Measurements from ENCODE around the gene TSBP1.

DNA sequence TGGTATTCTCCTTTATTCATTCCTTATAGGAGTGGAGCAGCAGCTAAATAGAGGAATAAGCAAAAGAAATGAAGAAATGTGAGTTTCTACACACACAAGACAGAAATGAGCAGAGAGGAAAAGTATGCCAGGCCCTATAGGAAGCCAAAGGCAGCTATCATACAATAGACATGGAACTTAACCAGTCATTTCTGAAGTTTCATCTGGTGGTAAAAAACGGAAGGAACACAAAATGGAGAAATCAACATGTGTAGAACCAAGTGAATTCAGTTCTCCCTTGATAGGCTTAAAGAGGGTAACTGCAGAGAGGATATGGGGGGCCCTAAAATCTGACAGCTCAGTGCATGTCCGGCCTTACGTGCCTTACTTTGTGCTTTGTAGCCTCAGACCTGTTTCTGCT is 44.6 kb downstream of the TSBP1 start:
- TF ChIP-seq, protein P1, sequence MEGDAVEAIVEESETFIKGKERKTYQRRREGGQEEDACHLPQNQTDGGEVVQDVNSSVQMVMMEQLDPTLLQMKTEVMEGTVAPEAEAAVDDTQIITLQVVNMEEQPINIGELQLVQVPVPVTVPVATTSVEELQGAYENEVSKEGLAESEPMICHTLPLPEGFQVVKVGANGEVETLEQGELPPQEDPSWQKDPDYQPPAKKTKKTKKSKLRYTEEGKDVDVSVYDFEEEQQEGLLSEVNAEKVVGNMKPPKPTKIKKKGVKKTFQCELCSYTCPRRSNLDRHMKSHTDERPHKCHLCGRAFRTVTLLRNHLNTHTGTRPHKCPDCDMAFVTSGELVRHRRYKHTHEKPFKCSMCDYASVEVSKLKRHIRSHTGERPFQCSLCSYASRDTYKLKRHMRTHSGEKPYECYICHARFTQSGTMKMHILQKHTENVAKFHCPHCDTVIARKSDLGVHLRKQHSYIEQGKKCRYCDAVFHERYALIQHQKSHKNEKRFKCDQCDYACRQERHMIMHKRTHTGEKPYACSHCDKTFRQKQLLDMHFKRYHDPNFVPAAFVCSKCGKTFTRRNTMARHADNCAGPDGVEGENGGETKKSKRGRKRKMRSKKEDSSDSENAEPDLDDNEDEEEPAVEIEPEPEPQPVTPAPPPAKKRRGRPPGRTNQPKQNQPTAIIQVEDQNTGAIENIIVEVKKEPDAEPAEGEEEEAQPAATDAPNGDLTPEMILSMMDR (IDR thresholded peaks at IDR 0.05; ENCODE audit: insufficient read depth, low read length, poor library complexity, severe bottlenecking) = no peak
- no peak for TF ChIP-seq EZH2phosphoT487 (conservative IDR thresholded peaks at IDR 0.05; ENCODE audit: low read length)
